Measurements from ENCODE around the gene GPC4. TPM values are rescaled to one million over a fixed set of nuclear protein-coding genes. Genes with fewer than 3 reads are reported as not detected.
A peak's percentile ranks its signal among the peaks of the same experiment; 100 is the strongest.

Gene GPC4
- total RNA-seq, 2 donors from 2014 or later: 3.8 to 5.8 TPM

DNA sequence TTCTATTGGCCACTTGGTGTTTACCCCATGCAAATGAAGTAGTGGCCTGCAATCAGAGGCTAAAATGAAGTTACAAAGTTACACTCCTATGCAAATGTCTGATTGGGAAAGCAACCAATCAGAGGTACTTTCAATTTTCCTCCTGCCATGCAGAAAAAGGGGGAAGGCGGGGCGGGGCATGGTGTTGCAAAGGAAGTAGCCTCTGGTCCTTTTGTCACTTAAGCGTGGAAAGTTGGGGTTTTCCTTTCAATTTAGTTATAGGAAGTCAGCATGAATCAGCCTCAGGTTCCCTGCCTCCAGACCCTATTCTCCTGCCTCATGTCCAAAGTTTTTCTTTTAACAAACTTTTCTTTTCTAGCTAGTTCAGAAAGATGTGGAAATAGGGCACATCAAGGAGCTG is 69.3 kb downstream of the GPC4 start:
- H3K36me3 ChIP-seq: no peaks in the 10 kb centered on the region
- TF ChIP-seq, protein P1, sequence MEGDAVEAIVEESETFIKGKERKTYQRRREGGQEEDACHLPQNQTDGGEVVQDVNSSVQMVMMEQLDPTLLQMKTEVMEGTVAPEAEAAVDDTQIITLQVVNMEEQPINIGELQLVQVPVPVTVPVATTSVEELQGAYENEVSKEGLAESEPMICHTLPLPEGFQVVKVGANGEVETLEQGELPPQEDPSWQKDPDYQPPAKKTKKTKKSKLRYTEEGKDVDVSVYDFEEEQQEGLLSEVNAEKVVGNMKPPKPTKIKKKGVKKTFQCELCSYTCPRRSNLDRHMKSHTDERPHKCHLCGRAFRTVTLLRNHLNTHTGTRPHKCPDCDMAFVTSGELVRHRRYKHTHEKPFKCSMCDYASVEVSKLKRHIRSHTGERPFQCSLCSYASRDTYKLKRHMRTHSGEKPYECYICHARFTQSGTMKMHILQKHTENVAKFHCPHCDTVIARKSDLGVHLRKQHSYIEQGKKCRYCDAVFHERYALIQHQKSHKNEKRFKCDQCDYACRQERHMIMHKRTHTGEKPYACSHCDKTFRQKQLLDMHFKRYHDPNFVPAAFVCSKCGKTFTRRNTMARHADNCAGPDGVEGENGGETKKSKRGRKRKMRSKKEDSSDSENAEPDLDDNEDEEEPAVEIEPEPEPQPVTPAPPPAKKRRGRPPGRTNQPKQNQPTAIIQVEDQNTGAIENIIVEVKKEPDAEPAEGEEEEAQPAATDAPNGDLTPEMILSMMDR (IDR thresholded peaks at IDR 0.05): no peak
- no peaks in the 10 kb centered on the region for H3K4me1 ChIP-seq
- H3K9me3 ChIP-seq: no peaks in the 10 kb centered on the region
- no peak for DNase-seq (ENCODE audit: low spot score)
- H3K27ac ChIP-seq: no peak overlapping the region
- H3K27me3 ChIP-seq: no peaks in the 10 kb centered on the region
- H3K4me3 ChIP-seq: no peak overlapping the region

DNA sequence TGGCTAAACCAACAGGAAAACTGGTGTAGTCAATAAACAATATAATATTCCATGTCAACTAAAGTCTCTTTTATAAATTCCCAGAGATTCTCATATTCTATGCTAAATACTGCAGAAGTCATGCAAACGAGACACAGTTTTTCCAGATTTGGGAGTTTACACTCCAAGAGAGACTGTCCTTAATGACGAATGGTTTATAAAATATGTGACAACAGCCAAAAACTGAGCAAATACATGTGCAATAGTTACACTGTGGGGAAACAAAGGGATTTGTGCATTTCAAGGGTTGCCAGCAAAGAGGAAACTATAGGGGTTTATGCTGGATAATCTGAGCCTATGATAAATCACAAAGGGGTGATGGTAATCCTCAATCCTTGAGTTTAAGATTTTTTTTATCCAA is 75.7 kb downstream of the GPC4 start:
- H3K36me3 ChIP-seq: no peaks in the 10 kb centered on the region
- H3K27me3 ChIP-seq: no peaks in the 10 kb centered on the region
- TF ChIP-seq, protein P1 (IDR thresholded peaks at IDR 0.05): no peak
- no peak overlapping the region for H3K4me3 ChIP-seq
- no peak for DNase-seq (ENCODE audit: low spot score)
- H3K27ac ChIP-seq: no peak overlapping the region
- no peaks in the 10 kb centered on the region for H3K9me3 ChIP-seq
- H3K4me1 ChIP-seq: no peaks in the 10 kb centered on the region

DNA sequence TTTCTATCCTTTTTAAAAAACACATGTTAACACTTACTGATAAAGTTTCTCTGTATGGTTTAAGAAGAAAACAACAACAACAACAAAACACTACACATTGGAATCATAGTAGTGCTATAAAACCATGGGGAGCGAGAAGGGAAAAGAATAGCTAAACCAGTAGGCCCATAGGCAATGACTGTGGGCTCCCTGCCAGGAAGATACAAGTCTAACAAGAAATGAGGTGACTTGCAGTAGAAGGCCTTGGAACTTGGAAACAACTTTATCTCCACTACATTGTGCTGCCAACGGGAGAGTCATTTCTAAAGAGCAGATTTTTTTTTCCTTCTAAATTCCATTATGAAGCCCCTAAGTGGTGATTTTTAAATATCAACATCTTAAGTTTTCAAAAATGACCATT is 78.0 kb downstream of the GPC4 start:
- H3K4me3 ChIP-seq: no peak overlapping the region
- no peaks in the 10 kb centered on the region for H3K27me3 ChIP-seq
- no peak overlapping the region for H3K27ac ChIP-seq
- H3K4me1 ChIP-seq: no peaks in the 10 kb centered on the region
- no peaks in the 10 kb centered on the region for H3K9me3 ChIP-seq
- TF ChIP-seq, protein P1 (IDR thresholded peaks at IDR 0.05): no peak
- no peaks in the 10 kb centered on the region for H3K36me3 ChIP-seq
- no peak for DNase-seq (ENCODE audit: low spot score)

DNA sequence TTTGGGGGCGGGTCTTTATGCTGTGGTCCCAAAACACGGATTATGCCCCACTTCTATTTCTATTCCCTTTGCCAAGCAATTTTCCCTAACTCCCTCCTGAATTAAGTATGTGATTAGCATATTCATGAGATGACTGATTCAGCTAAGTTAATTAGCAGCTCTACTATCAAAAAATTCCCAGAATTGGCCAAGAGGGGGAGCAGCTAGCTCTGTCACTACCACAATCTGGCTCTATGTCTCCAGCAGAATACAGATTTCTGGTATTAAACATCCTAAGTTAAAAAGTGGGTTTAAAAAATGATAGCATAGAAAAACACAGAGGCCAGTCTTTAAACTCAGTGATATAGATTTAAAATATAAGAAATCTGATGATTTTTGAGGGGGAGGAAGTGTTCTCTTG is 80.3 kb downstream of the GPC4 start:
- H3K4me1 ChIP-seq: no peaks in the 10 kb centered on the region
- H3K9me3 ChIP-seq: no peaks in the 10 kb centered on the region
- no peaks in the 10 kb centered on the region for H3K36me3 ChIP-seq
- no peak overlapping the region for H3K4me3 ChIP-seq
- TF ChIP-seq, protein P1 (IDR thresholded peaks at IDR 0.05): peak; percentile 43 to 64
- H3K27ac ChIP-seq: no peak overlapping the region
- DNase-seq (ENCODE audit: low spot score): no peak
- H3K27me3 ChIP-seq: no peaks in the 10 kb centered on the region

DNA sequence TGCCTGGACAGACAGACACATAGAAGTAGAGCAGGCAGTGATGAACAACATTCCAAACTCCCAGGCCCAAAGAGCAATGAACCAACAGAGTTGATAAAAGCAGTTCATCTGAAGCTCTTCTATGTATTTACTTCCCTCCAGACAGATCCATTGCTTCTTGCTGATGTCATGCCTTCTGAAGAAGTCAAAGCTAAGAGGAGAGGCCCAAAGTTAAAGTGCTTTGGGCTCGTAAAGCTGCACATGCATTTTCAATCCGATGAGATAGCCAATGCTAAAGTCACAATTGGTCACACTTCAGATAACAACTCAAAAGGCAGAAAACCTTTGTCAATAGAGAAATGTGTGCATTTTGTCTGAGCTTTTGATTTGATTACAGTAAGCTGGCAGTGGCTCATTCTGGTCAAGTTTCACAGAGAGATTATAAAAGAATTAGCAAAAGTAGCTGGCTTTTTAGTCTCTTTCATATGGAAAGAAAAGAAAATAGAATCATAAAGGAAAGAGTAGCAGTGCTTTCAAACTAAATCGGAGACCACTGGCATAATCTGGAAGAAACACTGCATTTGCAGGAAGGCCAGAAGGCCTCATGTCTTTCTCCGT is 82.0 kb downstream of the GPC4 start:
- Histone ChIP-seq H3K4me1 (no peaks in the 10 kb centered on the region), H3K27ac (no peak overlapping the region), H3K36me3 (no peaks in the 10 kb centered on the region), H3K27me3 (no peaks in the 10 kb centered on the region), H3K4me3 (no peak overlapping the region), H3K9me3 (no peaks in the 10 kb centered on the region)
- no peak for DNase-seq (ENCODE audit: low spot score)
- TF ChIP-seq, protein P1 (IDR thresholded peaks at IDR 0.05): no peak

DNA sequence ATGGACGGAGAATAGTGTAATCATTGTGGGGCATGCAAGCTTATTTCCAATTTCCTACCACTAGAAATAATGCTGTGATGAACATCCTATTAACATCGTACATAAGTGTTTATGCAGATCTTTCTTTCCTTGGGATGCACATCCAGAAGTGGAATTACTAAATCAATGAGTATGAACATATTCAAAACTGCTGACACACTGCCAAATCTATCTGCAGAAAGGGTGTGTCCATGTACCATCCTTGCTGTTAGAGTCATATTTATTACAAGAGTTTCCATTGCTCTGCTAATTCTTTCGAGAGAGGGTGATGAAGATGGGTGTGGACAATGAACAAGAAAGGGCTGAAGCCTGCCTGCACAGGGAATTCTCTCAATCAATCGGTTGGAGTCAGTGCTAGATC is 82.6 kb downstream of the GPC4 start:
- no peaks in the 10 kb centered on the region for H3K27me3 ChIP-seq
- DNase-seq (ENCODE audit: low spot score): no peak
- H3K4me1 ChIP-seq: no peaks in the 10 kb centered on the region
- no peak overlapping the region for H3K27ac ChIP-seq
- H3K4me3 ChIP-seq: no peak overlapping the region
- TF ChIP-seq, protein P1 (IDR thresholded peaks at IDR 0.05): no peak
- H3K36me3 ChIP-seq: no peaks in the 10 kb centered on the region
- no peaks in the 10 kb centered on the region for H3K9me3 ChIP-seq

Measured in right atrium auricular region (tissue), 2 donors.